AG09309 (cell line): ENCODE measurements around the gene PCDHGA1.

Experiments
- DNase-seq: peaks from one replicate; pipeline ENCODE4 v3.0.0-alpha.2; 2010; ENCODE audit warnings: low read depth
- H3K4me3 ChIP-seq: 2 replicates; pipeline ENCODE4 v1.5.1; 2011; ENCODE audit warnings: mild to moderate bottlenecking, low read depth, low read length, moderate library complexity; ENCODE audit not compliant: control insufficient read depth
- CTCF ChIP-seq: IDR thresholded peaks from 2 replicates; pipeline ENCODE4 v1.5.1; 2011; ENCODE audit warnings: mild to moderate bottlenecking, low read depth, low read length, inconsistent platforms; ENCODE audit not compliant: insufficient read depth, control insufficient read depth; ENCODE audit errors: missing control alignments

The PCDHGA1 gene

GRCh38 chr5:141359790-141360426 lies 29.6 kb downstream of the PCDHGA1 start, which contains the start of gene PCDHGB2:
TSS of gene PCDHGB2 (plus strand) at chr5:141359994. CDS start at chr5:141360136, 142 bp downstream.
- H3K4me3 ChIP-seq = peak within 1 kb of the TSS; percentile 59
- peak; percentile 59 for TF ChIP-seq CTCF
- no peak for DNase-seq

GRCh38 chr5:141360685-141361084 lies 30.4 kb downstream of the PCDHGA1 start:
- H3K4me3 ChIP-seq = peak overlapping the region; percentile 59; the same call in 1 of the 2 replicates
- DNase-seq = no peak
- no peak for TF ChIP-seq CTCF

- DNase-seq = no peak
- no peak overlapping the region for H3K4me3 ChIP-seq
- TF ChIP-seq CTCF = no peak
These were observed 32.4 kb downstream of the PCDHGA1 start for GRCh38 chr5:141362719-141363118.

GRCh38 chr5:141363952-141364660 lies 33.8 kb downstream of the PCDHGA1 start, which contains the start of gene PCDHGA5:
TSS of gene PCDHGA5 (plus strand) at chr5:141364162. CDS start at chr5:141364331, 169 bp downstream.
- TF ChIP-seq CTCF = peak; percentile 27
- H3K4me3 ChIP-seq = peak within 1 kb of the TSS; percentile 18
- no peak for DNase-seq

- TF ChIP-seq CTCF = no peak
- no peak overlapping the region for H3K4me3 ChIP-seq
- DNase-seq = no peak
These were observed 35.9 kb downstream of the PCDHGA1 start for GRCh38 chr5:141366016-141366896.
